AG10803 (cell line): ENCODE results near the gene ZNF485.
"Not testable (repeated sequence)": the region's sequence is repeated elsewhere in the genome, so short reads cannot be mapped to it uniquely, and the experiment has no call there.

Experiments used
- DNase-seq: peaks from one replicate; pipeline ENCODE4 v3.0.0; 2010; ENCODE audit warnings: low read depth
- H3K4me3 ChIP-seq: 2 replicates; pipeline ENCODE4 v1.5.1; 2011; ENCODE audit warnings: mild to moderate bottlenecking, low read length, control low read depth
- CTCF ChIP-seq: conservative IDR thresholded peaks from 2 replicates; pipeline ENCODE4 v1.5.1; 2011; ENCODE audit warnings: mild to moderate bottlenecking, low read length, control low read depth, inconsistent platforms

The ZNF485 gene

GRCh38 chr10:43627942-43628341, 21.7 kb downstream of the ZNF485 start:
- no peak for TF ChIP-seq CTCF
- no peak for DNase-seq
- no peak overlapping the region for H3K4me3 ChIP-seq

- H3K4me3 ChIP-seq: no peak overlapping the region
- TF ChIP-seq CTCF: no peak
- no peak for DNase-seq
Observed at GRCh38 chr10:43628956-43629355, 22.7 kb downstream of the ZNF485 start.

DNA sequence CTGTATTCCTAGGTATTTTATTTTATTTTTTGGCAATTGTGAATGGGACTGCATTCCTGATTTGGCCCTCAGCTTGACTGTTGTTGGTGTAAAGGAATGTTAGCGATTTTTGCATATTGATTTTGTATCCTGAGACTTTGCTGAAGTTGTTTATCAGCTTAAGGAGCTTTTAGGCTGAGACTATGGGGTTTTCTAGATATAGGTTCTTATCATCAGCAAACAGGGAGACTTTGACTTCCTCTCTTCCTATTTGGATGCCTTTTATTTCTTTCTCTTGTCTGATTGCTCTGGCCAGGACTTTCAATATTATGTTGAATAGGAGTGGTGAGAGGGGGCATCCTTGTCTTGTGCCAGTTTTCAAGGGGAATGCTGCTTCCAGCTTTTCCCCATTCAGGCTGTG, 29.6 kb downstream of the ZNF485 start:
- DNase-seq, H3K4me3 ChIP-seq: not testable (repeated sequence)

DNA sequence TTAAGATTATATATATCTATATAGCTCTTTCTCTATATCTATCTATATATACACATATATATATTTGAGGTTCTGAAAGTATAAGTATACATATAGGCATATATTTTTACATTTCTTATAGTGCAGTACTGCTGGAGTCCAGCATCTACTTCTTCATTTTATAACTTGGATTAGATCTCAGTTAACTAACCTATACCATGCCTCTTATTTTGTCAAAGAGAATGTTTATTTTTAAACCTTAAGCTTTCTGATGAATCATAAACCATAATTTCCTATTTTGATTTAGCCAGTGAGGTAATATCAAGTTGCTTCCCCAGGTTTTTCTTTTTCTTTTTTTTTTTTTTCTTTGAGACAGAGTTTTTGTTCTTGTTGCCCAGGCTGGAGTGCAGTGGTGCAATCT, 34.4 kb downstream of the ZNF485 start:
- no peak for TF ChIP-seq CTCF
- H3K4me3 ChIP-seq: no peak overlapping the region
- no peak for DNase-seq

DNA sequence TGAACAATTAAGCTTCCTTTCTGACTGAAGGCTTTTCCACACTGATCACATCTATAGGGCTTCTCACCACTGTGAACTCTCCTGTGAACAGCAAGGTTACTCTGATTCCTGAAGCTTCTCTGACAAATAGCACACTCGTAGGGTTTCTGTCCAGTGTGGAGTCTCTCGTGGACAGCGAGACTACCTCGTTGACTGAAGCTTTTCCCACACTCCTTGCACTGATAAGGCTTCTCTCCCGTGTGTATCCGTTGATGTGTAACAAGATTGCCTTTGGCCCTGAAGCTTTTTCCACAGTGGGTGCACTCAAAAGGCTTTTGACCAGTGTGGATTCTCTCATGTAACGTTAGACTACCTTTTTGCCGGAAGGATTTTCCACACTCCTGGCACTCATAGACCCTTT, 38.0 kb downstream of the ZNF485 start:
- no peak for TF ChIP-seq CTCF
- DNase-seq: peak; percentile 12

GRCh38 chr10:43645866-43646265, 39.6 kb downstream of the ZNF485 start:
- no peak overlapping the region for H3K4me3 ChIP-seq
- TF ChIP-seq CTCF: no peak
- no peak for DNase-seq

More for the DNA sequence above, 38.0 kb downstream of the ZNF485 start:
- no peak overlapping the region for H3K4me3 ChIP-seq

- no peak overlapping the region for H3K4me3 ChIP-seq
- DNase-seq: peak; percentile 14
Observed at GRCh38 chr10:43647576-43647975, 41.3 kb downstream of the ZNF485 start.

More at GRCh38 chr10:43647576-43647975, 41.3 kb downstream of the ZNF485 start:
- no peak for TF ChIP-seq CTCF
